GM12875 (cell line): ENCODE results near the gene NUP54.

ENCODE experiments used
- H3K4me3 ChIP-seq: one replicate; pipeline ENCODE4 v1.5.1; 2011; ENCODE audit warnings: low read depth, low read length, control low read depth
- TF ChIP-seq, protein P1 (sequence below): IDR thresholded peaks from 2 replicates; pipeline ENCODE4 v1.5.1; 2011; ENCODE audit warnings: low read depth, mild to moderate bottlenecking, control low read depth, inconsistent platforms, low read length, moderate library complexity, borderline replicate concordance; ENCODE audit not compliant: insufficient read depth

Gene NUP54

DNA sequence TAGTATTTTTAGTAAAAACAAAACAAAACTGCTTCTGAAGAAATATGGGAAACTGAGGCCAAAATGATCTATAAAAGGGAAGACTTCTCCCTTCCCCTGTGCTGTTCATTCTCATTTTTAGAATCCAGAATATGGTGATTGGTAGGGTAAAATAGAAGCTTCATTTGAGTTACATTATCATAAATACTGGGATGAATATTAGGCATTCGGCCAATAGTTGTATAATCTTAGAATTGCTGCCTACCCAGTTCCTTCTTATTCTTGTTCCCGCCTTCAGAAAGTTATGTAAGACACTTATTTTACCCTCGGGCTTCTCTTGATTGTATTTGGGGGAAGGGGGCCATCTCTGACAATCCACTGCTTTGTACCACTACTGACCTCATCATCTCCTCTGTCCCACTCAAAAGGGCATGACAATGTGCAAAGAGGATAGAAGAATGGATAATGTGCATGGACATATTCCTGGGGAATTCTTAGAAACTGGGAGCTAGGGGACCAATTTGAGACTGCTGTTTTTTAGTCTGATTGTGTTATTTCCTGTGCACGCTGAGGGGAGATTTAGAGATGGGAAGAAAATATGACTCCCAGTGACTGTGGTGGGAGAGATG lies 73.1 kb downstream of the NUP54 start:
- H3K4me3 ChIP-seq = no peak overlapping the region
- TF ChIP-seq, protein P1, sequence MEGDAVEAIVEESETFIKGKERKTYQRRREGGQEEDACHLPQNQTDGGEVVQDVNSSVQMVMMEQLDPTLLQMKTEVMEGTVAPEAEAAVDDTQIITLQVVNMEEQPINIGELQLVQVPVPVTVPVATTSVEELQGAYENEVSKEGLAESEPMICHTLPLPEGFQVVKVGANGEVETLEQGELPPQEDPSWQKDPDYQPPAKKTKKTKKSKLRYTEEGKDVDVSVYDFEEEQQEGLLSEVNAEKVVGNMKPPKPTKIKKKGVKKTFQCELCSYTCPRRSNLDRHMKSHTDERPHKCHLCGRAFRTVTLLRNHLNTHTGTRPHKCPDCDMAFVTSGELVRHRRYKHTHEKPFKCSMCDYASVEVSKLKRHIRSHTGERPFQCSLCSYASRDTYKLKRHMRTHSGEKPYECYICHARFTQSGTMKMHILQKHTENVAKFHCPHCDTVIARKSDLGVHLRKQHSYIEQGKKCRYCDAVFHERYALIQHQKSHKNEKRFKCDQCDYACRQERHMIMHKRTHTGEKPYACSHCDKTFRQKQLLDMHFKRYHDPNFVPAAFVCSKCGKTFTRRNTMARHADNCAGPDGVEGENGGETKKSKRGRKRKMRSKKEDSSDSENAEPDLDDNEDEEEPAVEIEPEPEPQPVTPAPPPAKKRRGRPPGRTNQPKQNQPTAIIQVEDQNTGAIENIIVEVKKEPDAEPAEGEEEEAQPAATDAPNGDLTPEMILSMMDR = no peak

DNA sequence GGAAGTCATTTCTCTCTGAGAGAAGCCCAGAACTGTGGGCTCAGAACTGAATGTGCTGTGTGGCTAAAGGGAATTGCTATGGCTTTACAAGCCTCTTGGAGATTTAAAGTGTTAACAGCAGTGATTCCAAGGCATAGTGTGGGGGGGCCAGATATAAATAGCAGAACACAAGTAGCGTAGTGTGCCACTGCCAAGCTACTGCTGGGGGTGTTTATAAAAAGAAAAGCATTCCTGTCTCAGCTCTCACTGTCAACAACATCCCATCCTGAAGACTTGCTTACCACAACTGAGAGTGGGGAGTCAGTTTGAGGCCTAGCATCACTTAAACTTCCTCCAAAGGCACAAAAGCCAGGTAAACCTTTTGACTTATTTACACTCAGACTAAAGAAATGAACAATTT lies 73.7 kb downstream of the NUP54 start, which contains the start of gene ART3:
Gene ART3, plus strand, starts transcription at position 242 of the 400 bp plus-strand sequence. CDS start 1,181 bp downstream, outside the sequence.
- TF ChIP-seq, protein P1 = no peak
- no peak within 1 kb of the TSS for H3K4me3 ChIP-seq

DNA sequence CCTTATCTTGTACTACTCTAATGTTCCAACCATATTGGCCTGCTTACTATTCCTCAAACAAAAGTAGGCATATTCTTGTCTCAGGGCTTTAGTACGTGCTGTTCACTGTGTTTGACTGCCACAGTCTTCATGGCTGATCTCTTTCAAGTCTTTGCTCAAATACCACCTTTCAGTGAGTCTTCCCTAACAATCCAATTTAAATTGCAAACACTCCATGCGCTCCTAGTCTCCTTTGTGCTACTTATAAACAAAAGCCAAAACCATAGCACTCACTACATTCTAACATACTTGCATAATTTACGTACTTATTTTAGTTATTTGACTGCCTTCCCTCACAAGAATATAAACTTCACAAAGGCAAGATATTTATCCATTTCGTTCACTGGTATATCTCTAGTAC lies 75.4 kb downstream of the NUP54 start:
- TF ChIP-seq, protein P1 = no peak

DNA sequence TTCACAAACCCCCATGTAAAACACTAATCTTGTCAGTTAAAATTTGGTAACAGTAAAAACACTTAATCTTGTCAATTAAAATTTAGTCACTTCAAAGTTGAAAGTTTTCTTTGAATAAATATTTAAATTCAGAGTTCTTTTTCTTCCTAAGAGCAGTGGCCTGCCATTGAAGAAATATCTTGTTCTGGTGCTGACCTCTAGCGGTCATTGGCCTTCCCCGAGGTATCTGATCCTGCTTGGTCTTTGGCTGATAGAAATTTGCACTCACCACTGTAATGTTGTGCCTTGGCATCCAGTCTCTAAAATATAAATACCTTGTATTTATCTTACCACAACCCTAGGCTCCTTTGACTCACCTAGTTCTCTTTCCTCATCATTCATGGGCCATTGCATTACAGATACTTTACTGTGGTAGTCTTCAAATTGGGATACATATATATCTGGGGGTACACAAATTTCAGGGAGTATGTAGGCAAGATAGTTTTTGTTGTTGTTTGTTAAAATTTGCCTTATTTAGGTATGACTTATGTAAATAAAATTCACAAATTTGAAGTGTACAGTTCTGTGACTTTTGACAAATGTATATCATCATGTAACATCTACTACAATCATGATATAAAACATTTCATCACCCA lies 80.4 kb downstream of the NUP54 start:
- TF ChIP-seq, protein P1 = peak; percentile 71
- H3K4me3 ChIP-seq = no peak overlapping the region

More for the DNA sequence above, 75.4 kb downstream of the NUP54 start:
- H3K4me3 ChIP-seq = no peak overlapping the region

DNA sequence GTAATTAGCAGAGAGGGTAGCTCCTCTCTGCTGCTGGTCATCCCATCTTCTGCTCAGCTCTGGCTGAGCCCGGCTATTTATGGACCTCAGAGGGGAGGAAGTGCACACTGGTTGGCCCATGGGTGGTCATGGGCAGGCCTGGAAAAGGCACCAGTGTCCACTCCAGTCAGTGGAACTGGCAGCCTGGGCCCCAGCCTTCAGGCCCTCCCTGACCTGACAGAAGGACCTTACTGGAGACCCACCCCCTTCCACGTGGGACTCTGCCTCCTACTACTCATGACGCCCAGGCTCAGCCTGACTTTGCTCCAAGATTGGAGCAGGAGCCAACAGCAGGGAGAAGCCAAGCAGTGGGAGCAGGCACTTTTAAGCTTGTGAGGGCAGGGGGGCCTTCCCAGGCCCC lies 81.7 kb downstream of the NUP54 start:
- TF ChIP-seq, protein P1 = no peak
- no peak overlapping the region for H3K4me3 ChIP-seq
